GM23338 (cell line): ENCODE measurements around the gene NNAT. TPM values are rescaled to one million over a fixed set of nuclear protein-coding genes. Genes with fewer than 3 reads are reported as not detected.

ENCODE experiments used
- ATAC-seq: fragments of 200-7000 bp; cut with Tn5 transposase; 3 replicates; pipeline ENCODE4 v1.9.1; 2020
- DNase-seq: peaks from one replicate; pipeline ENCODE4 v3.0.0-alpha.2; 2015; ENCODE audit warnings: low spot score
- H2AFZ ChIP-seq: fragments of 200-600 bp; sonication (generic); 2 replicates; pipeline ENCODE4 v1.8.0; 2016; ENCODE audit warnings: antibody characterized with exemption, mild to moderate bottlenecking, moderate library complexity
- H3F3A ChIP-seq: fragments of 200-600 bp; sonication (generic); replicated peaks from 2 replicates; pipeline ENCODE4 v1.8.0; 2017; ENCODE audit warnings: antibody characterized with exemption, mixed run types, low read depth
- H3K27ac ChIP-seq: fragments of 200-600 bp; sonication (generic); 2 replicates; pipeline ENCODE4 v1.6.1; 2016; ENCODE audit warnings: low read depth
- H3K27me3 ChIP-seq: fragments of 200-600 bp; sonication (generic); 2 replicates; pipeline ENCODE4 v1.8.0; 2016; ENCODE audit warnings: mild to moderate bottlenecking, mixed run types, moderate library complexity; ENCODE audit not compliant: insufficient read depth
- H3K36me3 ChIP-seq: fragments of 200-600 bp; sonication (generic); 2 replicates; pipeline ENCODE4 v1.8.0; 2016; ENCODE audit warnings: mild to moderate bottlenecking; ENCODE audit not compliant: insufficient read depth
- H3K4me1 ChIP-seq: fragments of 200-600 bp; sonication (generic); 2 replicates; pipeline ENCODE4 v1.8.0; 2016; ENCODE audit warnings: mild to moderate bottlenecking, moderate library complexity; ENCODE audit not compliant: insufficient read depth
- H3K4me2 ChIP-seq: fragments of 200-600 bp; sonication (generic); 2 replicates; pipeline ENCODE4 v1.7.1; 2017; ENCODE audit warnings: mixed run types
- H3K4me3 ChIP-seq: fragments of 200-600 bp; sonication (generic); 2 replicates; pipeline ENCODE4 v1.6.1; 2016; ENCODE audit warnings: mixed run types
- H3K79me2 ChIP-seq: fragments of 200-600 bp; sonication (generic); replicated peaks from 2 replicates; pipeline ENCODE4 v1.8.0; 2017; ENCODE audit warnings: mild to moderate bottlenecking; ENCODE audit not compliant: insufficient read depth
- H3K9me2 ChIP-seq: fragments of 200-600 bp; sonication (generic); 2 replicates; pipeline ENCODE4 v1.8.0; 2017; ENCODE audit not compliant: insufficient read depth
- H4K20me1 ChIP-seq: fragments of 200-600 bp; sonication (generic); replicated peaks from 2 replicates; pipeline ENCODE4 v1.8.0; 2017; ENCODE audit warnings: mild to moderate bottlenecking; ENCODE audit not compliant: insufficient read depth
- H3K27ac Mint-ChIP-seq: 2 replicates; pipeline ENCODE4 v1.8.0; 2020; ENCODE audit warnings: inconsistent platforms, mild to moderate bottlenecking, moderate library complexity, mixed read lengths
- H3K27me3 Mint-ChIP-seq: 3 replicates; pipeline ENCODE4 v1.8.0; 2022; ENCODE audit warnings: low read depth, mild to moderate bottlenecking, moderate library complexity, mixed read lengths, inconsistent platforms; ENCODE audit not compliant: insufficient read depth, poor library complexity
- H3K36me3 Mint-ChIP-seq: 3 replicates; pipeline ENCODE4 v1.8.0; 2021; ENCODE audit warnings: low read depth, mild to moderate bottlenecking, inconsistent platforms, moderate library complexity, mixed read lengths
- H3K4me1 Mint-ChIP-seq: 3 replicates; pipeline ENCODE4 v1.8.0; 2020; ENCODE audit warnings: mild to moderate bottlenecking, inconsistent platforms, mixed read lengths
- H3K4me3 Mint-ChIP-seq: 3 replicates; pipeline ENCODE4 v1.8.0; 2021; ENCODE audit warnings: moderate library complexity, mild to moderate bottlenecking, inconsistent platforms, mixed read lengths
- H3K9me3 Mint-ChIP-seq: 3 replicates; pipeline ENCODE4 v1.8.0; 2020; ENCODE audit warnings: moderate library complexity, mild to moderate bottlenecking, inconsistent platforms, mixed read lengths
- CREB1 ChIP-seq: fragments of 250-450 bp; sonication (Bioruptor Pico); IDR thresholded peaks from 2 replicates; pipeline ENCODE4 v1.5.0; 2020; ENCODE audit warnings: low read depth, mild to moderate bottlenecking, moderate library complexity
- CTCF ChIP-seq, 2 experiments: fragments of 200-600 bp in 1 of 2; sonication (generic) in 1 of 2; conservative IDR thresholded peaks; 2 replicates each; pipeline versions ENCODE4 v1.5.1 to v1.6.1; 2016 to 2017; ENCODE audit warnings: antibody characterized with exemption in 2 of 2, low read depth in 2 of 2, mild to moderate bottlenecking in 2 of 2, moderate library complexity in 1 of 2
- EZH2 ChIP-seq: fragments of 200-600 bp; sonication (generic); IDR thresholded peaks from one replicate; pipeline ENCODE4 v1.8.0; 2017; ENCODE audit warnings: antibody characterized with exemption, mild to moderate bottlenecking, low read depth; ENCODE audit not compliant: unreplicated experiment
- EZH2phosphoT487 ChIP-seq: fragments of 200-600 bp; sonication (generic); IDR thresholded peaks from one replicate; pipeline ENCODE4 v1.8.1; 2018; ENCODE audit warnings: antibody characterized with exemption; ENCODE audit not compliant: unreplicated experiment
- JUNB ChIP-seq: IDR thresholded peaks from one replicate; pipeline ENCODE4 v1.6.1; 2016; ENCODE audit warnings: antibody characterized with exemption; ENCODE audit not compliant: unreplicated experiment
- NANOG ChIP-seq: IDR thresholded peaks from 2 replicates; pipeline ENCODE4 v1.6.1; 2016; ENCODE audit warnings: antibody characterized with exemption, borderline replicate concordance
- POLR2AphosphoS5 ChIP-seq: IDR thresholded peaks from 2 replicates; pipeline ENCODE4 v1.6.1; 2016; ENCODE audit warnings: antibody characterized with exemption, low read depth
- ZNF114 ChIP-seq: fragments of 250-450 bp; sonication (Bioruptor Pico); IDR thresholded peaks from 2 replicates; pipeline ENCODE4 v1.5.0; 2020; ENCODE audit warnings: mild to moderate bottlenecking, moderate library complexity
- ZNF331 ChIP-seq: fragments of 250-450 bp; sonication (Bioruptor Pico); IDR thresholded peaks from 2 replicates; pipeline ENCODE4 v1.5.0; 2020; ENCODE audit warnings: low read depth, mild to moderate bottlenecking, moderate library complexity
- ZNF462 ChIP-seq: fragments of 250-450 bp; sonication (Bioruptor Pico); IDR thresholded peaks from 2 replicates; pipeline ENCODE4 v1.5.0; 2020; ENCODE audit warnings: mild to moderate bottlenecking, moderate library complexity
- polyA plus RNA-seq: library from polyadenylated mRNA; unstranded; fragments of >200 nt; fragmentation: Nextera tagmentation; extraction: Ambion mirVana; gene quantifications from 2 replicates; pipeline ENCODE4 v1.2.1, GENCODE V29; 2016
- total RNA-seq: library from RNA; depleted of rRNA; stranded (reverse); fragments of >200 nt; shearing (Covaris generic); gene quantifications from 2 replicates; pipeline ENCODE4 v1.2.3, GENCODE V29; 2014
- TF ChIP-seq, protein P1 (sequence below): IDR thresholded peaks from one replicate; pipeline ENCODE4 v1.6.1; 2018; ENCODE audit warnings: antibody characterized with exemption; ENCODE audit not compliant: unreplicated experiment
- TF ChIP-seq, protein P2 (sequence below): IDR thresholded peaks from 2 replicates; pipeline ENCODE4 v1.6.1; 2016; ENCODE audit warnings: antibody characterized with exemption

The NNAT gene
- total and polyA plus RNA-seq, 2 experiments from 2014 or later, result 4.3 to 4.9 TPM

GRCh38 chr20:37547912-37548311 is 26.9 kb downstream of the NNAT start:
- Mint-ChIP-seq H3K36me3 (peaks cover 5% of the 10 kb centered on the region; the same call in 1 of the 3 replicates), H3K27me3 (peaks cover 7% of the 10 kb centered on the region), H3K9me3 (no peaks in the 10 kb centered on the region), H3K4me1 (peaks cover 6% of the 10 kb centered on the region; the same call in 2 of the 3 replicates), H3K27ac (no peak overlapping the region), H3K4me3 (no peak overlapping the region)
- DNase-seq, result no peak
- H3K27me3 ChIP-seq, result no peaks in the 10 kb centered on the region
- no peaks in the 10 kb centered on the region for H3K9me2 ChIP-seq
- no peak overlapping the region for H3K4me2 ChIP-seq
- no peak overlapping the region for H3K4me3 ChIP-seq
- ATAC-seq, result no peak
- no peak overlapping the region for H3K27ac ChIP-seq
- H3K4me1 ChIP-seq, result peaks cover 13% of the 10 kb centered on the region
- H3K36me3 ChIP-seq, result no peaks in the 10 kb centered on the region
- H2AFZ ChIP-seq, result no peak overlapping the region
- no peaks in the 10 kb centered on the region for H3K79me2 ChIP-seq
- TF ChIP-seq, protein P1, sequence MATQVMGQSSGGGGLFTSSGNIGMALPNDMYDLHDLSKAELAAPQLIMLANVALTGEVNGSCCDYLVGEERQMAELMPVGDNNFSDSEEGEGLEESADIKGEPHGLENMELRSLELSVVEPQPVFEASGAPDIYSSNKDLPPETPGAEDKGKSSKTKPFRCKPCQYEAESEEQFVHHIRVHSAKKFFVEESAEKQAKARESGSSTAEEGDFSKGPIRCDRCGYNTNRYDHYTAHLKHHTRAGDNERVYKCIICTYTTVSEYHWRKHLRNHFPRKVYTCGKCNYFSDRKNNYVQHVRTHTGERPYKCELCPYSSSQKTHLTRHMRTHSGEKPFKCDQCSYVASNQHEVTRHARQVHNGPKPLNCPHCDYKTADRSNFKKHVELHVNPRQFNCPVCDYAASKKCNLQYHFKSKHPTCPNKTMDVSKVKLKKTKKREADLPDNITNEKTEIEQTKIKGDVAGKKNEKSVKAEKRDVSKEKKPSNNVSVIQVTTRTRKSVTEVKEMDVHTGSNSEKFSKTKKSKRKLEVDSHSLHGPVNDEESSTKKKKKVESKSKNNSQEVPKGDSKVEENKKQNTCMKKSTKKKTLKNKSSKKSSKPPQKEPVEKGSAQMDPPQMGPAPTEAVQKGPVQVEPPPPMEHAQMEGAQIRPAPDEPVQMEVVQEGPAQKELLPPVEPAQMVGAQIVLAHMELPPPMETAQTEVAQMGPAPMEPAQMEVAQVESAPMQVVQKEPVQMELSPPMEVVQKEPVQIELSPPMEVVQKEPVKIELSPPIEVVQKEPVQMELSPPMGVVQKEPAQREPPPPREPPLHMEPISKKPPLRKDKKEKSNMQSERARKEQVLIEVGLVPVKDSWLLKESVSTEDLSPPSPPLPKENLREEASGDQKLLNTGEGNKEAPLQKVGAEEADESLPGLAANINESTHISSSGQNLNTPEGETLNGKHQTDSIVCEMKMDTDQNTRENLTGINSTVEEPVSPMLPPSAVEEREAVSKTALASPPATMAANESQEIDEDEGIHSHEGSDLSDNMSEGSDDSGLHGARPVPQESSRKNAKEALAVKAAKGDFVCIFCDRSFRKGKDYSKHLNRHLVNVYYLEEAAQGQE, result no peak
- TF ChIP-seq ZNF114 (CRISPR knock-in tag) (no peak), NANOG (no peak), ZNF331 (CRISPR knock-in tag) (no peak), EZH2phosphoT487 (no peak), JUNB (no peak), ZNF462 (no peak), CREB1 (no peak), EZH2 (no peak), CTCF (conservative IDR thresholded peaks at IDR 0.05; ENCODE audit: low read depth in 2 of 2) (no peak), POLR2AphosphoS5 (no peak)
- TF ChIP-seq, protein P2, sequence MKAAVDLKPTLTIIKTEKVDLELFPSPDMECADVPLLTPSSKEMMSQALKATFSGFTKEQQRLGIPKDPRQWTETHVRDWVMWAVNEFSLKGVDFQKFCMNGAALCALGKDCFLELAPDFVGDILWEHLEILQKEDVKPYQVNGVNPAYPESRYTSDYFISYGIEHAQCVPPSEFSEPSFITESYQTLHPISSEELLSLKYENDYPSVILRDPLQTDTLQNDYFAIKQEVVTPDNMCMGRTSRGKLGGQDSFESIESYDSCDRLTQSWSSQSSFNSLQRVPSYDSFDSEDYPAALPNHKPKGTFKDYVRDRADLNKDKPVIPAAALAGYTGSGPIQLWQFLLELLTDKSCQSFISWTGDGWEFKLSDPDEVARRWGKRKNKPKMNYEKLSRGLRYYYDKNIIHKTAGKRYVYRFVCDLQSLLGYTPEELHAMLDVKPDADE, result no peak
- no peaks in the 10 kb centered on the region for H3F3A ChIP-seq
- no peaks in the 10 kb centered on the region for H4K20me1 ChIP-seq
